ENCODE measurements around the gene TBC1D3G.
"Not testable (repeated sequence)": the region's sequence is repeated elsewhere in the genome, so short reads cannot be mapped to it uniquely, and the experiment has no call there.

DNA sequence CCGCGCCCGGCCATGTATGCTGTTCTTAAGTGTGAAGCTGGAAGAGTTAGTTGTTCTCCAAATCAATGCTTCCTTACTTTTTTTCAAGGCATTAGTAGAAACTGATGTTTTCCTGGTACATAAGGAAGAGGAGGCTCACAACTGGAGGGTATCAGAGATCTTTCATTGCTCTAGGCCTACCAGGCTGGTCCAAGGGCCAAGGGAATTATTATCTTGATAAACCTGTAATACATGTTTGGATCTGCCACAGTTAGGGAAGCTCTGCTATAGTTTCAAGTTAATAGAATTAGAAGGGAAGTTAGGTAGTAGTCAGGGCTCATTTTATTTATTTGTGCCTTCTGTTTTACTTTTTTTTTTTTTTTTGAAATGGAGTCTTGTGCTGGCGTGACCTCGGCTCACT, 39.5 kb upstream of the TBC1D3G start:
- TF ChIP-seq, protein P1, sequence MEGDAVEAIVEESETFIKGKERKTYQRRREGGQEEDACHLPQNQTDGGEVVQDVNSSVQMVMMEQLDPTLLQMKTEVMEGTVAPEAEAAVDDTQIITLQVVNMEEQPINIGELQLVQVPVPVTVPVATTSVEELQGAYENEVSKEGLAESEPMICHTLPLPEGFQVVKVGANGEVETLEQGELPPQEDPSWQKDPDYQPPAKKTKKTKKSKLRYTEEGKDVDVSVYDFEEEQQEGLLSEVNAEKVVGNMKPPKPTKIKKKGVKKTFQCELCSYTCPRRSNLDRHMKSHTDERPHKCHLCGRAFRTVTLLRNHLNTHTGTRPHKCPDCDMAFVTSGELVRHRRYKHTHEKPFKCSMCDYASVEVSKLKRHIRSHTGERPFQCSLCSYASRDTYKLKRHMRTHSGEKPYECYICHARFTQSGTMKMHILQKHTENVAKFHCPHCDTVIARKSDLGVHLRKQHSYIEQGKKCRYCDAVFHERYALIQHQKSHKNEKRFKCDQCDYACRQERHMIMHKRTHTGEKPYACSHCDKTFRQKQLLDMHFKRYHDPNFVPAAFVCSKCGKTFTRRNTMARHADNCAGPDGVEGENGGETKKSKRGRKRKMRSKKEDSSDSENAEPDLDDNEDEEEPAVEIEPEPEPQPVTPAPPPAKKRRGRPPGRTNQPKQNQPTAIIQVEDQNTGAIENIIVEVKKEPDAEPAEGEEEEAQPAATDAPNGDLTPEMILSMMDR (conservative IDR thresholded peaks at IDR 0.05 in 1 of 2, IDR thresholded peaks at IDR 0.05 in 1 of 2; ENCODE audit: low read depth in 1 of 2, low read length in 2 of 2) = not testable (repeated sequence)
- not testable (repeated sequence) for TF ChIP-seq EZH2 (IDR thresholded peaks at IDR 0.05; ENCODE audit: low read length, missing control alignments)

All from fibroblast of lung (primary cell).